ENCODE results near the gene XXYLT1.

The XXYLT1 gene

DNA sequence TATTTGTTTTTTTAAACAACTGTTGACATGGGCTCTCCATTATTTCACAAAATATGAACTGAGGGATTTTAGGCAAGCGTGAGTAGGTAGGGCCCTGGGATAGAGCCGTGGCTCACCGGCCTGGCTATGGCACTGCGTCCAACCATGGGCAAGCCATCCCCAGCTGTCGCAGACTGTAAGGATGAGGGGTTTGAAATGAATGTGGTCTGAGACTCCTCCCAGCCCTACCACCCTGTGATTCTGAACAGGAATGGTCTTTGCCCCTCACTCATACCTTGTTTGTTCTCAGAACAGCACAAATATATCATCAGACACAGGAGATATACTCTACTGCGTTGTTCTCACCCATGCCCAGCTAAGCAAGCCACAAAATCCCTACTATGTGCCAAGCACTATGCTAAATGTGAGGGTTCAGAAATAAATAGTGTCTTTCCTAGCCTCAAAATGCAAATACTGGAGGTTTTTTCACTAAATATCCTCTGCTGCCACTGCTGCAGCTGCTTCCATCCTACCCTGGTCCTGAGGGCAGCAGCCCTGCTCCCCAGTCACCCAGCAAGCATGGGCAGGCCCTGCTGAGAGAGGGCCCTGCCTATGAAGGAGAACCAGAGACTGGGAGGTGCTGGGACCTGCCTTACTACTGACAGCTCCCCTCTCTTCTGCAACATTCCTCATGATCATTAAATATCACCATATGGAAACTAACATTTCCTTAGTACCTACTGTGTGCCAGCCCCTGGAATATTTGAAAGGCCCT, 102.8 kb downstream of the XXYLT1 start:
- no peak for DNase-seq (ENCODE audit: low spot score)

DNA sequence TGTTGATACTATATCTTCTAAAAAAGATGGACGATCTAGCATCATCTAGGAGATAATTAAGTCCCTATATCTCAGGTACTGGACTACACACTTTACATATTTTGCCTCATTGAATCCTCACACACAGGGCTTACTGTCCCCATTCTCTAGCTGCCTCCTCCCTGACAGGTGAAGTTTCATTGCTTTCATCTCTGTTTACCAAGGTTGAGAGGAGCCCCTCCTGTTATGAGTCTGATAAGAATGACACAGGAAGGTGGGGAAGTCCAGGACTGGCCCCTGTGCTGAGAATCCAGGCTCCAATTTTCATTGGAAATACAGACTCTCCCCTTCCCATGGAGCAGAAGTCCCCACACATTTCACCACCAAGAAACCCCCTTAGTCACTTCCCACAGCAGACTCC, 105.2 kb downstream of the XXYLT1 start:
- no peak for DNase-seq (ENCODE audit: low spot score)

DNA sequence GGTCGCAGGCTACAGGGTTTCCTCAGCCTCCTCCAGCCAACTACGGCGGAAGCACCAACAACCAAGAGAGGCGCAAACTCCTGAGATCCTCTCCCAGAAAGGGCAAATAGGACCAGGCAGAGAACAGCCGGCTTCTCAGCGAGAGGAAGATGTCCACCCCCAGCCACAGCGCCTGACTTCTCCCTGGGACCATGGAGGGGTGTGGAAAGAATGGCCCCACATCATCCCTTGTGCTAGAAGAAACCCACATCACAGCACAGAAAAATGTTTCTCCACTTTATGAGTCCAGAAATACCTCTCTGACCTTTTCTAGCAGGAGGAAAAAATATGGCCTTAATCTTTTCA, 105.7 kb downstream of the XXYLT1 start:
- DNase-seq (ENCODE audit: low spot score), result no peak

DNA sequence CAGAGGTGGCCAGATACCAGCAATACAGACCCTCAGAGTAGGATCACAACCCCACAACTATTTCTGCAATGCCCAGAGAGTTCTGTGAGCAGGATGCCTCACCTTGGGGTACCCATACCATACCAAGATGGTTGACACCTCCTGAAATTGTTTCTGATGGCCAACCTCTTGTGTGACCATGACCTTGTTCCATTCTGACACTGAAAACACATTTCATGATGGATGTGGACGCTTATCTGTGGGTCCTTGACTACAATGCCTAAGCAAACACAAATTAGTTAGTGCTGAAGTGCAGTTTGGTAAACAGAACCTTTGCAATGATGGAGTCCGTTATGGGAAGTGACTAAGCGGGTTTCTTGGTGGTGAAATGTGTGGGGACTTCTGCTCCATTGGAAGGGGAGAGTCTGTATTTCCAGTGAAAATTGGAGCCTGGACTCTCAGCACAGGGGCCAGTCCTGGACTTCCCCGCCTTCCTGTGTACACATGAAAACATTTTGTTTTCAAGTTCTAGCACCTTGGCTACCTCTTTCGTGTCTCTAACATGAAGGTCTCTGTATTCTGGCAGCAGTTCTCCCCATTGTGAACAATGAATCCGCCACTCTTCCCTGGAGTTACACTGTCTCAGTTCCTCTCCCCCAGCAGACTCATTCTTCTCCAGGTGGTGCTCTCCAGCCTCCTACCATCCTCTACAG, 106.2 kb downstream of the XXYLT1 start:
- DNase-seq (ENCODE audit: low spot score), result no peak

DNA sequence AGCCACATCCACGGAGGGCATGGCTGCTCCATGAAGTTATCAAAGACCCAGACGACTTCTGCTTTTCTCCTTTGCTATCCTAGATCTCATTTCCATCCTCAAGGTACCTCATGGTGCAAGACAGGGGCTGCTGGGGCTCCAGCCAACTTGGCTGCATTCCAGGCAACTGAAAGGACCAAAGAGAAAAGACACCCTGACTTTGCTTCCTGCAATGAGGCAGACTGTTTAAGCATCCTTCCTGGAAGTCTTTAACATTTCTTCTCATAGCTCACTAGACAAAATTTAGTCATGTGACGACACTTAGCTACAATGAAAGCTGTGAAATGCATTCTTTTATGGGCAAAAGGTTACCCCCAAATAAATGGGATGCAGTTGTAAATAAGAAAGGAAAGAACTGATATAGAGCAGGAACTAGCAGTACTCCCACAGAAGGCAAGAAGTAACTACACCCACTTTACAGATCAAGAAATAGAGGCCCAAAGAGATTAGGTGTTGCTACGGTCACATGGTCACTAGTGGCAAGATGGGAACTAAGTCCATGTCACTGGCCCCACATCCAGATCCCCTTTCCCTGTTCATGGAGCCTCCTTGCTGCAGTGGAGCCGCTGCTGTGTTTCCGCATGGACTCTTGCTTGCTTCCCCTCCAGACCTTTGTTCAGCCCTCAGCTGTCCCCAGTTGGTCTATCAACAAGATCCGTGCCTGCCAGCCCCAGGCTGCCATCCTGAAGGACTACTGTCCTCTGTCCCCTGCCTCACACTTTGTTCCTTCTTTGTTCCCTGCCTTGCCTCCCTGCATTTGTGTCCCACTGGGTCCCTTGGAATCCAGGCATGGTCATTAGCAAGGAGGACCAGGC, 107.0 kb downstream of the XXYLT1 start:
- DNase-seq (ENCODE audit: low spot score), result no peak

DNA sequence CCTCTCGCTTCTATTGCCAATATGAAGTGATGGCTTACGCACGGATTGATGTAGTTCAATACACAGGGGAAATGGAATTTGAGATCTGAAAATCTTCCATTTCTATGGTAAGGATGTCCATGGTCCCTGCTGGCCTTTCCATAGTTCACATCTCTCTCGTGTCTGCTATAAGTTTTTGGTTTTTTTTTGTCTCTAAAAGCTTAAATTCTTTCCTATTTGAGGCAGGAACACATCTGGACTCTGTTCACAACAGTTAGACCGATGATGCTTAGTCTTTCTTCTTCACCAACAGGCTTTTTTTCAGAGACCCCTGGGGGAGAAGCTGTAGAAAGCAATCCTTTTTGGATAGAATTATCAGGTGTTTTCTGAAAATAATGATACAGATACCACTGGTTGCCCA, 108.1 kb downstream of the XXYLT1 start:
- DNase-seq (ENCODE audit: low spot score), result no peak

DNA sequence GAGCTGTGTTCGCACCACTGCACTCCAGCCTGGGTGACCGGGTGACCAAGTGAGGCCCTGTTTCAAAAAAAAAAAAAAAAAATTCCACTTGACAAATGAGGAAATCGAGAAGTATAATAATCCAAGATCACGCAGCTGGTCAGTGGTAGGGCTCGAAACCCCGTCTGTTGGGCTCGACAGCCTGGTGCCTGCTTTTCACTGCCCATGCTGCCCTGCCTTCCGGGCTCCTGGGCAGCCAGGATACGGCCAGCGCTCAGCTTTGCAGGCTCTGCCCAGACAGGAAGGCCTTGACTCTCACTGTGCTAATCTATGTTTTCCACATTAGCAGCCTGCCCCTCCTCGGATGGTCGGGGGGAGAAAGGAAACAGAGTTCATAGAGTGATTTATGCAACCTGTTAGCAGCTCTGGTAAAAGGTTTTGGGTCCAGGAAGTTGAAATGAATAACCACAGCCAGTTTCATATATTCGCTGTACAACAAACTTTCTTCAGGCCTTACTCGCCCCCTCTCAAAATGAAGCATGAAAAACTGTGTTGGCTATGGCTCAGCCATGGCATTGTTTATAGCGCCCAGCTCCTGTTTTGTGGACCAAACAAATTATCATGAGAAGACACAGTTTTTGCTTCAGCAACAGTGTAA, 108.8 kb downstream of the XXYLT1 start:
- no peak for DNase-seq (ENCODE audit: low spot score)

DNA sequence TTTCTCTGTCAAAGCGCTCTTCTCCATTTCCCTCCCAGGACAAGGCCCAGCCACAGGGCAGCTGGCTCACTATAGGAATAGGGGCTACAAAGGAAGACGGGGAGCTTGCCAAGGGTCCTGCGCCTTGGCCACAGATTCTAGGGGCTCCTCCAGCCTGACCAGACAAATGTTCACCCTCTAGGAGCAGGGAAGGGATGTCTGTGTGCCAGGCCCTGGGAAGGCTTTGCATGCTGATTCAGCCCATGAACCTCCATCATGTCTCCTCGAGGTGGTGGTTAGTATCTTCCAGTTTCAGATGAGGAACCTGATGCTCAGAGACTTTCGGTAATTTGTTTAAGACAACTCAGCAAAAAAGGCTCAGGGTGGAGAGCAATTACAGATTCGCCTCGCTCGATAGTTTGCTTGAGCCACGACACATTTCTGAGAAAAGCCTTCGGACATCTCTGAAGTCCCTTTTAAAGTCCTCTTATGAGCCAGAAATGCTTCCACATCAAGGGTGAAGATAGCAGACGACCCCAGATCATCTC, 110.0 kb downstream of the XXYLT1 start:
- no peak for DNase-seq (ENCODE audit: low spot score)

DNA sequence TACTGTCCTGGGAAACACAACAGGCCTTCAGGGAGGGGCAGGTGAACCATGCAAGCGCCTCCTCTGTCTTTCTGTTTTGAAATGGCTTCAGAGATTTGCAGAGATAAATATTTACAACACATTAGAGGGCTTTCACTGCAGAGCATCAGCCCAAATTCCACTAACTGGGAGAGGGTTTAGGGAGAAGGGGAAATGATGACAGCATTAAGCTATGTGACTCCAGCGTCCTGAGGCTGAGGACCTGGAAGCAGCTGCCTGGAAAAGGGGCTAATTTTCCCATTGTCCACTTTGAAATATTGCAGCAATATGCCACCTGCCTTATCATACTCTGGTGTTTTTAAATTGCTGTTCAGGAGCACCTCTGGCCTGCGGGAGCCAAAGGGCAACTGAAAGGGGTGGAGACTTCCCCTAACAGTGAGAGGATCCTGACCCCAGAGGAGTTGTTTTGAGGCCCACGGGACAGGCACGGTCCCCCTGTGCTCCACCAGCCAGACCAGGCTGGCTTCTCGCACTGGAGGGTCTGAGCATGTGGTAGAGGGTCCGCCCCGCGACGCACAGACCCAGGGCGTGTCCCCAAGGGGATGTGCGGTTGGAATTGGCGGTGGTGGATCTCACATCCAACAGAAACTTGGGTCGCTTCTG, 110.6 kb downstream of the XXYLT1 start:
- no peak for DNase-seq (ENCODE audit: low spot score)

DNA sequence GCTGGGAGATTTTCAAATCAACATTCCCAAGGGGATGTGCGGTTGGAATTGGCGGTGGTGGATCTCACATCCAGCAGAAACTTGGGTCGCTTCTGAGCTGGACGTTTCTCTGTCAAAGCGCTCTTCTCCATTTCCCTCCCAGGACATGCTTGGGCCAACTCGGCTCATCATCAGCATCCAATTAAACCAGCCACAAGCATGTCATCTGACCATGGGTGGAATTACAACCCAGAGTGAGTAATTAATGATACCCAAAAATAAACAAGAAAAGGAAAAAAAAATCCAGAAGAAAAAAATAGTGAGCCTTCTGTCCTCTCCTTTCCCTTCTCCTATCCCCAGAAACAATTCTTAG, 111.2 kb downstream of the XXYLT1 start:
- DNase-seq (ENCODE audit: low spot score), result no peak

DNA sequence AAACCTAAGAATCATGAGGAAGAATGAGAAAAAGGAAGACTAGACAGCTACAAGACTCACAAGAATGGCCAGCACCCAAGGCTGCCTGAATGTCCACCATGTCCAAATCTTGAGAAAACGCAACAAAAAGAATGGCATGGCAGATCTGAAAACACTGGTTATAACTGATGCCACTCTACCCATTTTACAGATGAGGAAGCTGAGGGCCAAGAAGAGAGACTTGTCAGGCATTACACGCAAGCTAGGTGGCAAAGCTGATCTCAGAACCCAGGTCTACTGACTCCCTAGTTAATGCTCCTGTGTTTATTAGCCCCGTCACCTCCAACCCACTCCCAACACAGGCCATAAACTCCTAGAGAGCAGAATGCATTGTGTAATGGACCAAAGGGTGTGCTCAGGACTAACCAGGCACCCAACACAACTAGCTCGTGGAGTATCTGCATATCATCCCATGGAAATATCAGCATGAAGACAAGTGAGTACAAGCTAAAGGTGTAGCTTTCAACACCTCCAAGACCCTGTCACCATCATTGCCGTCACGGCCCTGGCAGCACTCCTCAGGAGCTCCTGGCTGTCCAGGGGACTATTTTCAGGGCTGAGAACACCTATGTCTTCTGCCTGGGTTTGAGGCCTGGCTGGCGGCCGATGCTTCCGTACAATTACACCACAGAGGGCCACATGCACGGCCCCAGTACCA, 111.7 kb downstream of the XXYLT1 start:
- no peak for DNase-seq (ENCODE audit: low spot score)

DNA sequence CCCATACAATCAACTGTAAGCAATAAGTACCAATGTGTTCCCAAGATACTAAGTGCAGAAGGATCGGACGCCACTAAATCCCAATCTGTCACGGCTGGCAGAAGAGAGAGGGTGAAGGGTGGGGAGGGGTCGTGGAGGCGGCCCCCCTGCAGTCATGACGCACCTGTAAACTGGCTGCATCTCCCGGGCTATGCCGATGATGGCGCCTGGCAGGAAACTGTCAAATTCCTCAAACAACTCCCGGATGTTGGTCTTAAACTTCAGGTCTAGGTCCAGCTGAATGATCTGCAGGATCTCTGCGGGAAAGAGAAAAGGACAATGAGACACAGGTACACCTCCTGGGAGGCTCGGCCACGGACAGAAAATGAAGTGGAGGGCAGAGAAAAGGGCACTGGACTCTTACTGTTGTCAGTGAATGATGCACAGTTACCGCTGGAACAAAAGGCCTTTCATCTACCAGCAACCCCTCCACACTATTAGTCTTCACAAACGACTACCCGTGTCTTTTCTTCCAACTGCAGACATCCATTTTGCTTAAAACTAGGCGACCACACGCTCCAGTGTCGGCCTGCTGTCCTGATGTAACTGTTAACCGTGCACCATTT, 114.6 kb downstream of the XXYLT1 start:
- no peak for DNase-seq (ENCODE audit: low spot score)

DNA sequence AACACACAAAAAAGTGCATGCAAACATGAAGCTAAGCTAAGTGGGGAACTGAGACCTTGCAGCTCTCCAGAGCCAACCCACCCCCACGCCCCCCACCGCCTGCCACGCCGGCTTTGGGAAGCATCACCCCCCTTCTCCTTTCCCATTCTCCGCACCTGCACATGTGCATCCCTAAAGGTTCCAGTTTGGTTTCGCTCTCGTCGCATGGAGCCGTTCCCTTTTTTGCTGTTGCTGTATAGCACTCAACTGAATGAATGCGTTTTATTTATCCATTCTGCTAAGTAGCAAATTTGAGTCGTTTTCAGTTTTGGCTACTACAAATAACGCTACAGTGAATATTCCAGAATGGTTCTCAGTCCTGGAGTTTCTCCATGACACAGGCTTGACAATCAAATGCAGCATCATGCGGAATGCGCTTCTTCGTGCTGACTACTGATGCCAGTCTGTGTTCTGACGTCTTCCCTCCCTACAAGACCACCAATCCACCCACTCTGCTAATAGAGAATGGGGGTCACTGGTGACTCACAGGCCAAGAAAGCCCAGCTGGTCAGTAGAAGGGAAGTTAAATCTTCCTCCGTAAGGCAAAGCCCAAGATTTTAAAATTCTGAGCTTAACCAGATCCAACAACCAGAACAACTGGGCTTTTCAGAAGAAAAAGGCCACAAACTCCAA, 115.3 kb downstream of the XXYLT1 start:
- no peak for DNase-seq (ENCODE audit: low spot score)

DNA sequence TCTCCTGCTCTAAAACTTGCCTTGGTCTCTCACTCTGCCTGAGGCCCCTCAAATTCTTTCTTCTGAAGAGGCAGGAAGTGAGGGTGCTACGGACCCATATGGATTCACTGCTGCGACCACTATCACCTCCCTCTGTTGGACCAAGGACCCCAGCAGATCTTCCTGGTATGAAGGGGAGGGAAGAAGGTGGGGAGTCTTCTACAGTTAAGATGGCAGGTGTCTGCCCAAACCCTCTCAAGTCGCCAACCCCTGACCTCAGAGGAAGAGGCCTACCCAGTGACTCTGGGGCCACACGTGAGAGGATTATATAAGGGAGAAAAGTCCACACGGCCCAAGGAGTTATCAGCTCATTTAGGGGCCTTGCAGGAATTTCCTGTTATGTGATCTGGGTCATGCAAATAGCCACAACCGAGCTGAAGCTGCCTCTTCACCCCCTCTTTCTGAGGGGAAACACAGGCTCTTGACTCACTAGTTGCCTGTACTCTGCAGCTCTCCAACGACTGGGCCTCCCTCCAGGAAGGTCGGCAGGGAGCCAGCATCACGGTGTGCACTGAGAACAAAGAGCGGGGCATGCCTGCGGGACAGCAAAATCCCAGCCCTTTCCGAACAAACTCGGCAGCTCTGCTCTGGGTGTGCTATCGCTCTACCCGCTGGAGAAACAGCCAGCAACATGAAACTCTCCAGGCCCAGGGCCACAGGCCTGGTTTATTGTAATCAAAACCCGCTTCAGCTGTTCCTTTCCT, 116.0 kb downstream of the XXYLT1 start:
- DNase-seq (ENCODE audit: low spot score), result peak; percentile 28

DNA sequence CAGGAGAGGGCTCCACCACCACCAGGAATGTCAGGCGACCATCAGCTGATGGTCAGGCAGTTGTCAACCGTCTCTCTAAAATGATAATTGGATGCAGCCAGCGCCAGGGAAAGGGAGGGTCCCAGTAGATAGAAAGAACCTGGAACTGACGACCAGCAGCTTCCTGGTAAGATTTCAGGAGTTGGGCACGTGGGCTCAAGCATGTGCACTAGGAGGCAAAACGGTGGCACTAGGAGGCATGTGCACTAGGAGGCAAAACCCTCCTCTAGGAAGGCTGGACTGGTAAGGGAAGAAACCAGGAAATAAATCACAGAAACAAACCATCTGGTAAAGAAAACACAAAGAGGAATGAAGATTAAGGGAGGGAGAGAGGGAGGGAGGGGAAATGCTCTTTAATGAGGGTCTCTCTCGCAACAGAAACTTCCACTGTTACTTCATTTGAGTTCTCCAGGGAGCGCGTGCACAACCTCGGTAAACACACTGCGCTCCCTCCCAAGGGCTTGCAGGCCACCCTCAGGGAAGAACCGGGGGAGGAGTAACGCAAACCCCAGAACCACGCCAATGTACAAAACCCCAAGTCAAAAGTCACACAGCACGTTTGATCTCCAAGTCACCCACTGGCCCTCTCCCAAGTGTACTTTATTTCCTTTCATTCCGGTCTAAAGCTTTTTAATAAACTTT, 116.7 kb downstream of the XXYLT1 start:
- no peak for DNase-seq (ENCODE audit: low spot score)

DNA sequence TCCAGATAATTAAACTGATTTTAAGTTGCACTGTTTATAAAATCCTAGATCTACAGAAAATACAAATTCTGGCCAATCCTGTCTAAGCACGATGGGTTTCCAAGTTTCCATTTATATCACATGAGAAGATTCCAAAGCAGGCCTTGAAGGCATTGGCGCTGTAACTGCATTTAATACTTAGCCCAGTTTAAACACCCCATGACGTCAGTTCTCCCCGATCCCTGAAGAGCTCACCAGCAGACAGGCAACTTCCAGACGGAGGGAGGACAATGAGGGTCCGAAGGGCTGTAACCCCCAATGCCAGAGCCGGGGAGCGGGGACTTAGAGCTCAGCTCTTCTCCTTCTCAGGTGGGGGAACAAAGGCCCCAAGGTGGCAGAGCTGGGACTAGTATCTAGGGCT, 117.3 kb downstream of the XXYLT1 start:
- DNase-seq (ENCODE audit: low spot score), result no peak

DNA sequence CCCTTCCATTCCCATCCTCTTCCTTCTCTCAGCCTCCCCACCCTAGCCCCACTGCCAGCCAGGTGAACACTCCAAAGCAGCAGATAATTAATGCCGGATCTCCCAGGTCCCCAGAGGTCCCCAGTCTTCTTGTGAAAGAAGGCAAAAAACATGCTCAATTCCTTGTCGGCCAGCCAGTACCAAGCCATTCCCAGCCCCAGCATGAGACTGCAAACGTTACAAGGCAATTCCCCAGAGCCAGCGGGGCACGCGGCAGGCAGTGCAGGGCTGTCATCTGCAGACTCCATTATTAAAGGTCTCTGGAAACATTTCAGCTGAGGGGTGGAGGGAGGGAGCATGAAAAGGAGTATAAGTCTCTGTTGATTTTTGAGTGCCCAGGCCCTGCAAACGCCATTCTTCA, 117.8 kb downstream of the XXYLT1 start:
- DNase-seq (ENCODE audit: low spot score), result no peak

DNA sequence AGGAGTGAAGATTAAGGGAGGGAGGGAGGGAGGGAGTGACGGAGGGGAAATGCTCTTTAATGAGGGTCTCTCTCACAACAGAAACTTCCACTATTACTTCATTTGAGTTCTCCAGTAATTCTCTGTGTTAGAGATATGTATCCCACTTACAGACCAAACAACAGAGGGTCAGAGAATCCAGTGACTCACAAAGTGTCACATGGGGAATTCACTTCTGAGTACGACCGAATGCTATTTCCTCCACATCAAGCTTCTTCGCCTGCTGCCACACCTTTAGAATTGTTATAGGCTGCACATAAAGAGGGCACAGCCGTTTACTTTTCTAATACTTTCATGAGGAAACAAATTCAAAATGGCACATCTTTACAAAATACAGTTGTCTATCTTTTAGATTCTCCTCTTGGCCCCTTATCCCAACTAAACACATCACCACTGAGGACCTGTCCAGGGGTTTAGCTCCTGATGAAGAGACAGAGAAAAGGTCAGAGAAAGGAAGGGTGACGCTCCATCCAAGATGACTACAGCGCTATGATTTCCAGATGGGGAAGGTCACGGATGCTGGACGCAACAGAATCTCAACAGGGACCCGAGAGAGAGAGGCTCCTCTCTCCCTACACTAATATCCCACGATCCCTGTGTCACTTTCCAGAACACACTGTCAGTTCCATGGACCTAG, 119.0 kb downstream of the XXYLT1 start:
- no peak for DNase-seq (ENCODE audit: low spot score)

Measured in hematopoietic multipotent progenitor cell treated with erythropoietin and hydrocortisone succinate and interleukin-3 and kit ligand, for 15 days (in vitro differentiated cells).